ENCODE results near the gene SDCCAG8.
A peak's percentile ranks its signal among the peaks of the same experiment; 100 is the strongest.

The SDCCAG8 gene

DNA sequence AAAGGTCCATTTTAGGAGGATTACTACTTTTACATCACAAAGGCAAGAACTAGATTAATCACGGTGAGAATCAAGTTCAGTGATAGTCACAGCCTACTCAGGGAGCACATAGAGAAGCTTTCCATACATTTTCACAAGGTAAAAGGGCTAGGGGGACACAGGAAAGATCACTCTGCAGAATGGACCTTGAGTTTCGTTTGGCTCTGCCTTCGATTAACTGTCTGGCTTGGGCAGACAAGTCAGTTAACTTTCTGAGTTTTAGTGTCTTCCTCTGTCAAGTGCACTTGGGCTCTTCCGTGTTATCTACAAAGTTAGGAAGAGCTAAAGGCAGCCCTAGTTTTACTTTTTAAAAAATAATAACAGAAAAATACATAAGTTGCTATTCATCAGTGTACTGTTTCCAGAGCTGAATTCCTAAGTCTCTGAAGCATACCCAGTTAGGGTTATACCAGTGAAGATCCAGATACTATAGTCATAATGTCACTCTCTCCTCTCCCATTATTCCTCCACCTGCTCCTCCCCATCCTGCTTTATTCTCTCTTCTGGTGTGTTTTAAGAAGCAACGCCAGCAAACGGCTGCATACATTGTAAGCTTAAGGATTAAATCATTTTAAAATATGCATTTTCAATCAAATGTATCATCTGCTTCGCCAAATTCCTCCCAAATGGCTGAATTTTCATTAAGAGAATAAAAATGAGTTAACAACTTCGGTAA, 2.5 kb upstream of the SDCCAG8 start (continued):
- TF ChIP-seq, protein P1, sequence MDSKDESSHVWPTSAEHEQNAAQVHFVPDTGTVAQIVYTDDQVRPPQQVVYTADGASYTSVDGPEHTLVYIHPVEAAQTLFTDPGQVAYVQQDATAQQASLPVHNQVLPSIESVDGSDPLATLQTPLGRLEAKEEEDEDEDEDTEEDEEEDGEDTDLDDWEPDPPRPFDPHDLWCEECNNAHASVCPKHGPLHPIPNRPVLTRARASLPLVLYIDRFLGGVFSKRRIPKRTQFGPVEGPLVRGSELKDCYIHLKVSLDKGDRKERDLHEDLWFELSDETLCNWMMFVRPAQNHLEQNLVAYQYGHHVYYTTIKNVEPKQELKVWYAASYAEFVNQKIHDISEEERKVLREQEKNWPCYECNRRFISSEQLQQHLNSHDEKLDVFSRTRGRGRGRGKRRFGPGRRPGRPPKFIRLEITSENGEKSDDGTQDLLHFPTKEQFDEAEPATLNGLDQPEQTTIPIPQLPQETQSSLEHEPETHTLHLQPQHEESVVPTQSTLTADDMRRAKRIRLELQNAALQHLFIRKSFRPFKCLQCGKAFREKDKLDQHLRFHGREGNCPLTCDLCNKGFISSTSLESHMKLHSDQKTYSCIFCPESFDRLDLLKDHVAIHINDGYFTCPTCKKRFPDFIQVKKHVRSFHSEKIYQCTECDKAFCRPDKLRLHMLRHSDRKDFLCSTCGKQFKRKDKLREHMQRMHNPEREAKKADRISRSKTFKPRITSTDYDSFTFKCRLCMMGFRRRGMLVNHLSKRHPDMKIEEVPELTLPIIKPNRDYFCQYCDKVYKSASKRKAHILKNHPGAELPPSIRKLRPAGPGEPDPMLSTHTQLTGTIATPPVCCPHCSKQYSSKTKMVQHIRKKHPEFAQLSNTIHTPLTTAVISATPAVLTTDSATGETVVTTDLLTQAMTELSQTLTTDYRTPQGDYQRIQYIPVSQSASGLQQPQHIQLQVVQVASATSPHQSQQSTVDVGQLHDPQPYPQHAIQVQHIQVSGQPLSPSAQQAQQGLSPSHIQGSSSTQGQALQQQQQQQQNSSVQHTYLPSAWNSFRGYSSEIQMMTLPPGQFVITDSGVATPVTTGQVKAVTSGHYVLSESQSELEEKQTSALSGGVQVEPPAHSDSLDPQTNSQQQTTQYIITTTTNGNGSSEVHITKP (tag by site-specific recombination; IDR thresholded peaks at IDR 0.05) = peak; percentile 94
- TF ChIP-seq, protein P2, sequence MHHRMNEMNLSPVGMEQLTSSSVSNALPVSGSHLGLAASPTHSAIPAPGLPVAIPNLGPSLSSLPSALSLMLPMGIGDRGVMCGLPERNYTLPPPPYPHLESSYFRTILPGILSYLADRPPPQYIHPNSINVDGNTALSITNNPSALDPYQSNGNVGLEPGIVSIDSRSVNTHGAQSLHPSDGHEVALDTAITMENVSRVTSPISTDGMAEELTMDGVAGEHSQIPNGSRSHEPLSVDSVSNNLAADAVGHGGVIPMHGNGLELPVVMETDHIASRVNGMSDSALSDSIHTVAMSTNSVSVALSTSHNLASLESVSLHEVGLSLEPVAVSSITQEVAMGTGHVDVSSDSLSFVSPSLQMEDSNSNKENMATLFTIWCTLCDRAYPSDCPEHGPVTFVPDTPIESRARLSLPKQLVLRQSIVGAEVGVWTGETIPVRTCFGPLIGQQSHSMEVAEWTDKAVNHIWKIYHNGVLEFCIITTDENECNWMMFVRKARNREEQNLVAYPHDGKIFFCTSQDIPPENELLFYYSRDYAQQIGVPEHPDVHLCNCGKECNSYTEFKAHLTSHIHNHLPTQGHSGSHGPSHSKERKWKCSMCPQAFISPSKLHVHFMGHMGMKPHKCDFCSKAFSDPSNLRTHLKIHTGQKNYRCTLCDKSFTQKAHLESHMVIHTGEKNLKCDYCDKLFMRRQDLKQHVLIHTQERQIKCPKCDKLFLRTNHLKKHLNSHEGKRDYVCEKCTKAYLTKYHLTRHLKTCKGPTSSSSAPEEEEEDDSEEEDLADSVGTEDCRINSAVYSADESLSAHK (tag by site-specific recombination; IDR thresholded peaks at IDR 0.05) = no peak
- TF ChIP-seq ZNF76 (tag by site-specific recombination; IDR thresholded peaks at IDR 0.05; ENCODE audit: borderline replicate concordance, low read depth) = no peak
- TF ChIP-seq ZNF623 (tag by site-specific recombination; IDR thresholded peaks at IDR 0.05) = no peak
- no peak for TF ChIP-seq ZFHX2 (tag by site-specific recombination; conservative IDR thresholded peaks at IDR 0.05)
- no peak for TF ChIP-seq OVOL3 (tag by site-specific recombination; IDR thresholded peaks at IDR 0.05)

DNA sequence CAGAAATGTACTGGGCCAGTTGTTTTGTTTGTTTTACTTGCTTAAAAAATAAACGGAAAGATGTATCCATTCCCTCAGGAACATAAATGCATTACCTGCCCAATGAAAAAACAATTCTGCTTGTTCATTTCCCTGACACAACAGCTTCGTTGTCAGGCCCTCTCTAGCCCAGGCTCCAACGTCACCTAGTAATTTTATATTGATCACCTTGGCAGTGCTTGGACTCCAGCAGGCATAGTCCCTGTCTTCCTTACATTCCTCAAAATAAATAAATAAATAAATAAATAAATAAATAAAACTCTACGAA, 2.0 kb upstream of the SDCCAG8 start:
- CTCF ChIA-PET = interaction anchor here (0.6 kb wide), 1 partner anchor 32 kb away, joined by 3 read pairs; no protein-coding TSS in a partner anchor
- no peaks in the 10 kb centered on the region for H3K36me3 ChIP-seq (ENCODE audit: control insufficient read depth in 2 of 2, insufficient read depth in 1 of 2, low read length in 2 of 2)
- TF ChIP-seq ZNF510 (tag by site-specific recombination; IDR thresholded peaks at IDR 0.05; ENCODE audit: insufficient replicate concordance) (peak; percentile 39), ZNF768 (tag by site-specific recombination; IDR thresholded peaks at IDR 0.05) (0 out of 2 replicates have a peak, but pooled peaks have one; percentile 9), ZIC2 (tag by site-specific recombination; IDR thresholded peaks at IDR 0.05) (no peak), ZFP41 (tag by site-specific recombination; IDR thresholded peaks at IDR 0.05; ENCODE audit: borderline replicate concordance) (no peak), ZNF184 (tag by site-specific recombination; IDR thresholded peaks at IDR 0.05) (0 out of 2 replicates have a peak, but pooled peaks have one; percentile 6), KLF8 (tag by site-specific recombination; IDR thresholded peaks at IDR 0.05) (no peak), ZFHX2 (tag by site-specific recombination; conservative IDR thresholded peaks at IDR 0.05) (no peak), ZNF394 (tag by site-specific recombination; IDR thresholded peaks at IDR 0.05; ENCODE audit: borderline replicate concordance) (0 out of 2 replicates have a peak, but pooled peaks have one; percentile 63), ZNF354C (tag by site-specific recombination; IDR thresholded peaks at IDR 0.05; ENCODE audit: borderline replicate concordance, low read depth) (0 out of 2 replicates have a peak, but pooled peaks have one; percentile 26), ZNF335 (tag by site-specific recombination; conservative IDR thresholded peaks at IDR 0.05) (0 out of 2 replicates have a peak, but pooled peaks have one; percentile 92), ZNF16 (tag by site-specific recombination; IDR thresholded peaks at IDR 0.05; ENCODE audit: low read depth) (no peak), REPIN1 (tag by site-specific recombination; IDR thresholded peaks at IDR 0.05; ENCODE audit: low read depth) (no peak), ZNF747 (tag by site-specific recombination; IDR thresholded peaks at IDR 0.05) (no peak), ZNF157 (tag by site-specific recombination; IDR thresholded peaks at IDR 0.05) (no peak), ZNF843 (tag by site-specific recombination; IDR thresholded peaks at IDR 0.05) (no peak), ZNF623 (tag by site-specific recombination; IDR thresholded peaks at IDR 0.05) (peak; percentile 32; the same call in 1 of the 2 replicates), ZNF621 (tag by site-specific recombination; IDR thresholded peaks at IDR 0.05) (no peak)
- TF ChIP-seq, protein P3, sequence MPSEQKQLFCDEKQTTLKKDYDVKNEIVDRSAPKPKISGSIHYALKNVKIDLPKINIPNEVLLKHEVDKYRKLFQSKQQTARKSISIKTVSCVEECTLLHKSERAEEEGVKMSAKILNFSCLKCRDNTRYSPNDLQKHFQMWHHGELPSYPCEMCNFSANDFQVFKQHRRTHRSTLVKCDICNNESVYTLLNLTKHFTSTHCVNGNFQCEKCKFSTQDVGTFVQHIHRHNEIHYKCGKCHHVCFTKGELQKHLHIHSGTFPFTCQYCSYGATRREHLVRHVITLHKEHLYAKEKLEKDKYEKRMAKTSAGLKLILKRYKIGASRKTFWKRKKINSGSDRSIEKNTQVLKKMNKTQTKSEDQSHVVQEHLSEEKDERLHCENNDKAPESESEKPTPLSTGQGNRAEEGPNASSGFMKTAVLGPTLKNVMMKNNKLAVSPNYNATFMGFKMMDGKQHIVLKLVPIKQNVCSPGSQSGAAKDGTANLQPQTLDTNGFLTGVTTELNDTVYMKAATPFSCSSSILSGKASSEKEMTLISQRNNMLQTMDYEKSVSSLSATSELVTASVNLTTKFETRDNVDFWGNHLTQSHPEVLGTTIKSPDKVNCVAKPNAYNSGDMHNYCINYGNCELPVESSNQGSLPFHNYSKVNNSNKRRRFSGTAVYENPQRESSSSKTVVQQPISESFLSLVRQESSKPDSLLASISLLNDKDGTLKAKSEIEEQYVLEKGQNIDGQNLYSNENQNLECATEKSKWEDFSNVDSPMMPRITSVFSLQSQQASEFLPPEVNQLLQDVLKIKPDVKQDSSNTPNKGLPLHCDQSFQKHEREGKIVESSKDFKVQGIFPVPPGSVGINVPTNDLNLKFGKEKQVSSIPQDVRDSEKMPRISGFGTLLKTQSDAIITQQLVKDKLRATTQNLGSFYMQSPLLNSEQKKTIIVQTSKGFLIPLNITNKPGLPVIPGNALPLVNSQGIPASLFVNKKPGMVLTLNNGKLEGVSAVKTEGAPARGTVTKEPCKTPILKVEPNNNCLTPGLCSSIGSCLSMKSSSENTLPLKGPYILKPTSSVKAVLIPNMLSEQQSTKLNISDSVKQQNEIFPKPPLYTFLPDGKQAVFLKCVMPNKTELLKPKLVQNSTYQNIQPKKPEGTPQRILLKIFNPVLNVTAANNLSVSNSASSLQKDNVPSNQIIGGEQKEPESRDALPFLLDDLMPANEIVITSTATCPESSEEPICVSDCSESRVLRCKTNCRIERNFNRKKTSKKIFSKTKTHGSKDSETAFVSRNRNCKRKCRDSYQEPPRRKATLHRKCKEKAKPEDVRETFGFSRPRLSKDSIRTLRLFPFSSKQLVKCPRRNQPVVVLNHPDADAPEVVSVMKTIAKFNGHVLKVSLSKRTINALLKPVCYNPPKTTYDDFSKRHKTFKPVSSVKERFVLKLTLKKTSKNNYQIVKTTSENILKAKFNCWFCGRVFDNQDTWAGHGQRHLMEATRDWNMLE (tag by site-specific recombination; conservative IDR thresholded peaks at IDR 0.05; ENCODE audit: low read depth) = no peak
- TF ChIP-seq, protein P4, sequence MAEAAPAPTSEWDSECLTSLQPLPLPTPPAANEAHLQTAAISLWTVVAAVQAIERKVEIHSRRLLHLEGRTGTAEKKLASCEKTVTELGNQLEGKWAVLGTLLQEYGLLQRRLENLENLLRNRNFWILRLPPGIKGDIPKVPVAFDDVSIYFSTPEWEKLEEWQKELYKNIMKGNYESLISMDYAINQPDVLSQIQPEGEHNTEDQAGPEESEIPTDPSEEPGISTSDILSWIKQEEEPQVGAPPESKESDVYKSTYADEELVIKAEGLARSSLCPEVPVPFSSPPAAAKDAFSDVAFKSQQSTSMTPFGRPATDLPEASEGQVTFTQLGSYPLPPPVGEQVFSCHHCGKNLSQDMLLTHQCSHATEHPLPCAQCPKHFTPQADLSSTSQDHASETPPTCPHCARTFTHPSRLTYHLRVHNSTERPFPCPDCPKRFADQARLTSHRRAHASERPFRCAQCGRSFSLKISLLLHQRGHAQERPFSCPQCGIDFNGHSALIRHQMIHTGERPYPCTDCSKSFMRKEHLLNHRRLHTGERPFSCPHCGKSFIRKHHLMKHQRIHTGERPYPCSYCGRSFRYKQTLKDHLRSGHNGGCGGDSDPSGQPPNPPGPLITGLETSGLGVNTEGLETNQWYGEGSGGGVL (tag by site-specific recombination; IDR thresholded peaks at IDR 0.05) = no peak

More for the DNA sequence above, 2.0 kb upstream of the SDCCAG8 start:
- H3K27ac ChIP-seq (ENCODE audit: extremely low read depth, low read depth, low read length) = peak overlapping the region; percentile 89
- H3K9me3 ChIP-seq (ENCODE audit: control insufficient read depth, insufficient read depth, low read depth, low read length) = no peaks in the 10 kb centered on the region
- POLR2A ChIA-PET = no interaction called here
- H3K4me3 ChIP-seq (ENCODE audit: low read depth, low read length) = peak overlapping the region; percentile 66
- peaks cover 14% of the 10 kb centered on the region for H3K4me1 ChIP-seq (ENCODE audit: control insufficient read depth, insufficient read depth, low read length)

All from HEK293 (cell line).